Measurements from ENCODE around the gene HOXD11.

The HOXD11 gene

DNA sequence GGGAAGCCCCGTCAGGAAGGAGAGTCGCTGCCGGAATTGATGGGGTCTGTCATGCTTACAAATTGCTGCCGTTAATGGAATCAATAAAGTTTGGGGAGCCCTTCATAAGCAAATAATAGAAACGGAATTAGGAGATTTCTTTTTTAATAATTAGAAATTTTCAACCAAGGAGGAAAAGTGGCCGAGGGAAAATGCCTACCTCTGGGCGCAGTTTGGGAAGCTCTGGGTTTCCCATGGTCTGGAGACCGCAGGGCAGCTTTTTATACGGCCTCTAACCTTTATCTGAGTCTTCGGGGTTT lies 24.6 kb upstream of the HOXD11 start:
- no peaks in the 10 kb centered on the region for H3K79me2 ChIP-seq (ENCODE audit: control insufficient read depth, low read length)
- H3K27ac ChIP-seq (ENCODE audit: low read depth, low read length) = no peak overlapping the region
- H3F3A ChIP-seq (ENCODE audit: control insufficient read depth, insufficient read depth) = no peaks in the 10 kb centered on the region
- H3K9me3 ChIP-seq (ENCODE audit: control insufficient read depth, insufficient read depth, low read length) = peaks cover 6% of the 10 kb centered on the region; the same call in 1 of the 2 replicates
- H4K20me1 ChIP-seq (ENCODE audit: control insufficient read depth, insufficient read depth, low read depth, low read length) = no peaks in the 10 kb centered on the region
- no peaks in the 10 kb centered on the region for H3K9me2 ChIP-seq (replicated peaks; ENCODE audit: control insufficient read depth, low read length)
- no peaks in the 10 kb centered on the region for H3K4me1 ChIP-seq (ENCODE audit: control insufficient read depth, low read length)
- H3K27me3 ChIP-seq (ENCODE audit: control insufficient read depth, low read length) = peaks cover 6% of the 10 kb centered on the region
- H3K4me2 ChIP-seq (ENCODE audit: low read length) = no peak overlapping the region
- H3K36me3 ChIP-seq (ENCODE audit: control insufficient read depth, low read length) = no peaks in the 10 kb centered on the region
- TF ChIP-seq, protein P1, sequence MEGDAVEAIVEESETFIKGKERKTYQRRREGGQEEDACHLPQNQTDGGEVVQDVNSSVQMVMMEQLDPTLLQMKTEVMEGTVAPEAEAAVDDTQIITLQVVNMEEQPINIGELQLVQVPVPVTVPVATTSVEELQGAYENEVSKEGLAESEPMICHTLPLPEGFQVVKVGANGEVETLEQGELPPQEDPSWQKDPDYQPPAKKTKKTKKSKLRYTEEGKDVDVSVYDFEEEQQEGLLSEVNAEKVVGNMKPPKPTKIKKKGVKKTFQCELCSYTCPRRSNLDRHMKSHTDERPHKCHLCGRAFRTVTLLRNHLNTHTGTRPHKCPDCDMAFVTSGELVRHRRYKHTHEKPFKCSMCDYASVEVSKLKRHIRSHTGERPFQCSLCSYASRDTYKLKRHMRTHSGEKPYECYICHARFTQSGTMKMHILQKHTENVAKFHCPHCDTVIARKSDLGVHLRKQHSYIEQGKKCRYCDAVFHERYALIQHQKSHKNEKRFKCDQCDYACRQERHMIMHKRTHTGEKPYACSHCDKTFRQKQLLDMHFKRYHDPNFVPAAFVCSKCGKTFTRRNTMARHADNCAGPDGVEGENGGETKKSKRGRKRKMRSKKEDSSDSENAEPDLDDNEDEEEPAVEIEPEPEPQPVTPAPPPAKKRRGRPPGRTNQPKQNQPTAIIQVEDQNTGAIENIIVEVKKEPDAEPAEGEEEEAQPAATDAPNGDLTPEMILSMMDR (IDR thresholded peaks at IDR 0.05; ENCODE audit: low read depth, low read length, poor library complexity, severe bottlenecking) = no peak
- TF ChIP-seq EZH2phosphoT487 (IDR thresholded peaks at IDR 0.05; ENCODE audit: borderline replicate concordance, low read length) = no peak
- H3K4me3 ChIP-seq (ENCODE audit: low read length) = no peak overlapping the region

DNA sequence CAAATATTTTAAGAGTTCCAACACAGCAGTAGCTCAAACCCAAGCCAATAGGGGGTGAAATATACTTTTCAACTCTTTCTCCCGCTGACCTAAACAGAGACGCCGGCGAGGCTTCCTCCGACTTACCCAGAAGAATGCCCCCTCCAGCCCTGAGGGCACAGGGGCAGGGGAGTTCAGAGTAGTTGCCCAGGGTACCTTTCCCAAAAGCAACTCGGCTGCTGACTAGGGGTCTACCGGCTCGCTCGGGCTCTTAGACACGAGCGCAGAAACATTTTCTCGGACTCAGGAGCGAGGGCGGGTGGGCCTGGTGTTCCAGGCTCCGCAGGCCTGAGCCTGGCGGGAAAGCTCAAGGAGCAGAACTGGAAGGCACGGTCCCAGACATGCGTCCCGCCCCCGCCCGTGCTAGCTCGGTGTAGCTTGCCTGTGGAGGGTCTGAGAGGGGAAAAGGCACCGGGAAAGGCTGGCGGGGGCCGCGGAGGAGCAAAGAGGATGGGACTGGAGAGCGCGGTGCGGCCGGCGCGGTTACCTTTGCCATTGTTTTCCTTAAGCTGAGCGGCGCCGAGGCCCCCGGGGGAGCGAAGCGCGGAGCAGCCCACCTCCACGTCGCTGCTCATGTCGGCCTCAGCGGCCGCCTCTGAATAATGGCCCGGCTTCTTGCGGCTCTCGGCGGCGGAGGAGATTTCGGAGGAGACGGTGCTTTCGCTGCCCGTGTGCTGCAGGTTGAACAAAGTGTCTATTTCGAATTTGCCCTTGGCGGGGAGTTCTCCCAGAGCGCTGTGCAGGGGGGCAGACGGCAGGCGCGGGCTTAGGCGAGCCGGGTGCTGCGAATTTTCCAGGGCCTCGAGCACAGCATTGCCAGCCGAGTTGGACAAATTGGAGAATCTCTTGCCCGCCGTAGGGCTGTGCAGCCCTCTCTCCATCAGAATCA lies 24.0 kb upstream of the HOXD11 start:
- Histone ChIP-seq H3K4me1 (ENCODE audit: control insufficient read depth, low read length) (no peaks in the 10 kb centered on the region), H3K9me2 (replicated peaks; ENCODE audit: control insufficient read depth, low read length) (no peaks in the 10 kb centered on the region), H3K79me2 (ENCODE audit: control insufficient read depth, low read length) (no peaks in the 10 kb centered on the region), H3K27ac (ENCODE audit: low read depth, low read length) (no peak overlapping the region), H3K36me3 (ENCODE audit: control insufficient read depth, low read length) (no peaks in the 10 kb centered on the region), H3K27me3 (ENCODE audit: control insufficient read depth, low read length) (peaks cover 6% of the 10 kb centered on the region), H4K20me1 (ENCODE audit: control insufficient read depth, insufficient read depth, low read depth, low read length) (no peaks in the 10 kb centered on the region), H3F3A (ENCODE audit: control insufficient read depth, insufficient read depth) (no peaks in the 10 kb centered on the region), H3K4me2 (ENCODE audit: low read length) (no peak overlapping the region), H3K4me3 (ENCODE audit: low read length) (no peak overlapping the region), H3K9me3 (ENCODE audit: control insufficient read depth, insufficient read depth, low read length) (peaks cover 6% of the 10 kb centered on the region; the same call in 1 of the 2 replicates)
- no peak for TF ChIP-seq EZH2phosphoT487 (IDR thresholded peaks at IDR 0.05; ENCODE audit: borderline replicate concordance, low read length)
- TF ChIP-seq, protein P1 (IDR thresholded peaks at IDR 0.05; ENCODE audit: low read depth, low read length, poor library complexity, severe bottlenecking) = no peak

DNA sequence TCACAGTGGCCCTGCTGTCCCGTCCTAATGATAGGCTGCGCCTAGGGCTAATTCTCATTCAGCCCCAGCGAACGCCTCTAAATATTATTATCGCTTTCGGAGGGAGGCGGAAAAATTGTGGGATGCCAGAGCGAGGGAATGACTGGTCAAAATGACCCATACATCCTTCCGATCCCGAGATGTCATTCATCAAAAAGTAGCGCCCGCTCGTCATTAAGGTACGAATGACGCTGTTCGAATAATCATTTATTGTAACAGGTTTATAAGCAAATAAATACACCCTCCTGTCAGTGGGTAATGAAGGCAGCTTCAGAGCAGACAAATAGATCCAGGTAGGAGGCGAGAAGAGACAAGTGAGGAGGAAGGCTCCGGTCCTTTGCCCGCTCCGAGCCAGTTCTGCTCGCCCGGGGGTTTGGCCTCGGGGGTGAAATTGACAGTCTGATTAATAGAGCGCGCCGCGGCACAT lies 23.3 kb upstream of the HOXD11 start, which contains the start of gene EVX2:
EVX2 (minus strand) TSS at position 167 of the 466 bp plus-strand sequence. CDS start 186 bp downstream, outside the sequence.
- peaks cover 6% of the 10 kb centered on the region; the same call in 1 of the 2 replicates for H3K9me3 ChIP-seq (ENCODE audit: control insufficient read depth, insufficient read depth, low read length)
- H3K79me2 ChIP-seq (ENCODE audit: control insufficient read depth, low read length) = no peaks in the 10 kb centered on the region
- H3K27ac ChIP-seq (ENCODE audit: low read depth, low read length) = no peak within 1 kb of the TSS
- TF ChIP-seq, protein P1 (IDR thresholded peaks at IDR 0.05; ENCODE audit: low read depth, low read length, poor library complexity, severe bottlenecking) = no peak
- TF ChIP-seq EZH2phosphoT487 (IDR thresholded peaks at IDR 0.05; ENCODE audit: borderline replicate concordance, low read length) = no peak
- no peak within 1 kb of the TSS for H3K4me2 ChIP-seq (ENCODE audit: low read length)
- H3K9me2 ChIP-seq (replicated peaks; ENCODE audit: control insufficient read depth, low read length) = no peaks in the 10 kb centered on the region
- H3K36me3 ChIP-seq (ENCODE audit: control insufficient read depth, low read length) = no peaks in the 10 kb centered on the region
- H4K20me1 ChIP-seq (ENCODE audit: control insufficient read depth, insufficient read depth, low read depth, low read length) = no peaks in the 10 kb centered on the region
- no peak within 1 kb of the TSS for H3K4me3 ChIP-seq (ENCODE audit: low read length)
- H3K4me1 ChIP-seq (ENCODE audit: control insufficient read depth, low read length) = no peaks in the 10 kb centered on the region
- H3K27me3 ChIP-seq (ENCODE audit: control insufficient read depth, low read length) = peaks cover 9% of the 10 kb centered on the region
- no peaks in the 10 kb centered on the region for H3F3A ChIP-seq (ENCODE audit: control insufficient read depth, insufficient read depth)

Measured in DOHH2 (cell line).